ENCODE measurements around the gene MFSD12.
"Not testable (repeated sequence)": the region's sequence is repeated elsewhere in the genome, so short reads cannot be mapped to it uniquely, and the experiment has no call there.

The MFSD12 gene

DNA sequence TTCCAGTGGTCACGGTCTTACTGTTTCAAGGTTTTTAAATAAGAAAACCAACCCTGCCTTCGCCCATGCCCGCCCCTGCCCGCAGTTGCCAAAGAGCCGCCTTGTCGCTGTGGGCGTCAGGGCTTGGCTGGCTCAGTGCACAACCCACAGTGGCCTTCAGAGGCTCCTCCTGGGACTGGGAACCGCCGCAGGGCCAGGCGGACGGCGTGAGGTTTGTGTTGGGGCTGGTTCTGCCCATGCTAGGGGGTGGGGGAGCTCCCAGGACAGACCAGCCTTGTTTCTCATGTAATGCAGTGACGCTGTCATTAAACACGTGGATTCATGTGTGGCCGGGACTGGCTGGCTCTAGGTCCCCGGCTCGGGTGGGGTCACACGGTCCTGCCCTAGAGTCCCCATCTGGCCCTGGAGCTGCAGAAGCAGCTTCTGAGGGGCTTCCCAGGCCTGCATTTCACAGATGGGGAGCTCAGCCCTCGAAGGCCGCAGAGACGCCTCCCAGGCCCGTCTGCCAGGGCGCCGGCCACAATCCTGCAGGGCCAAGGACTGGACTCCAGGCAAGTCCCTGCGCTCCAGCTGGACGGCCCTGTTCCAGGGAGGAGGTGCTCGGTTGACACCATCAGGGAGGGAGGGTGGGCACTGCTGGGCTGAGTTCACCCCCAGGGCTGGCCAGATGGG lies 20.8 kb downstream of the MFSD12 start:
- no peak for DNase-seq

DNA sequence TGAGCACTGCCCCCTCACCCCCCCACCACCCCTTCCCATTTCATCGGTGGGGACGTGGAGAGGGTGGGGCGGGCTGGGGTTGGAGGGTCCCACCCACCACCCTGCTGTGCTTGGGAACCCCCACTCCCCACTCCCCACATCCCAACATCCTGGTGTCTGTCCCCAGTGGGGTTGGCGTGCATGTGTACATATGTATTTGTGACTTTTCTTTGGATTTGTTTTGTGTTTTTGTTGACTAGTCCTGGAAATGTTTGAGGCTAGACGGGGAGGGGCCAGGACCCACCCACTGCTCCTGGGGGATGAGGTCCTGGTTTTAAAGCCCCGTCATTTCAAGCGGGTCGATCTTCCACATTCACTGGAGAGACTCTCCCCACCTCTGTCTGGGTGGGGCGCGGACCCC lies 21.4 kb downstream of the MFSD12 start:
- DNase-seq = no peak

DNA sequence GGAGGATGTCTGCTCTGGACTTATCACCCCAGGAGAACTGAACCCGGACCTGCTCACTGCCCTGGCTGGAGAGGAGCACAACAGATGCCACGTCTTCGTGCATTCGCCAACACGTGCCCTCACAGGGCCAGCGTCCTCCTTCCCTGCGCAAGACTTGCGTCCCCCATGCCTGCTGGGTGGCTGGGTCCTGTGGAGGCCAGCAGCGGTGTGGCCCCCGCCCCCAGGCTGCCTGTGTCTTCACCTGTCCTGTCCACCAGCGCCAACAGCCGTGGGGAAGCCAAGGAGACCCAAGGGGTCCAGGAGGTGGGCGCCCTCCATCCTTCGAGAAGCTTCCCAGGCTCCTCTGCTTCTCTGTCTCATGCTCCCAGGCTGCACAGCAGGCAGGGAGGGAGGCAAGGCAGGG lies 21.8 kb downstream of the MFSD12 start:
- DNase-seq = no peak

DNA sequence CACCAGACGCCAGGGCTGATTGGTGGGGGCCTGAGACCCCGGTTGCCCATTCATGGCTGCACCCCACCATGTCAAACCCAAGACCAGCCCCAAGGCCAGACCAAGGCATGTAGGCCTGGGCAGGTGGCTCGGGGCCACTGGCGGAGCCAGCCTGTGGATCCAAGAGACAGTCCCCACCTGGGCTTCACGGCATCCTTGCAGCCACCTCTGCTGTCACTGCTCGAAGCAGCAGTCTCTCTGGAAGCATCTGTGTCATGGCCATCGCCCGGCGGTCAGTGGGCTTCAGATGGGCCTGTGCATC lies 22.2 kb downstream of the MFSD12 start:
- DNase-seq = no peak

DNA sequence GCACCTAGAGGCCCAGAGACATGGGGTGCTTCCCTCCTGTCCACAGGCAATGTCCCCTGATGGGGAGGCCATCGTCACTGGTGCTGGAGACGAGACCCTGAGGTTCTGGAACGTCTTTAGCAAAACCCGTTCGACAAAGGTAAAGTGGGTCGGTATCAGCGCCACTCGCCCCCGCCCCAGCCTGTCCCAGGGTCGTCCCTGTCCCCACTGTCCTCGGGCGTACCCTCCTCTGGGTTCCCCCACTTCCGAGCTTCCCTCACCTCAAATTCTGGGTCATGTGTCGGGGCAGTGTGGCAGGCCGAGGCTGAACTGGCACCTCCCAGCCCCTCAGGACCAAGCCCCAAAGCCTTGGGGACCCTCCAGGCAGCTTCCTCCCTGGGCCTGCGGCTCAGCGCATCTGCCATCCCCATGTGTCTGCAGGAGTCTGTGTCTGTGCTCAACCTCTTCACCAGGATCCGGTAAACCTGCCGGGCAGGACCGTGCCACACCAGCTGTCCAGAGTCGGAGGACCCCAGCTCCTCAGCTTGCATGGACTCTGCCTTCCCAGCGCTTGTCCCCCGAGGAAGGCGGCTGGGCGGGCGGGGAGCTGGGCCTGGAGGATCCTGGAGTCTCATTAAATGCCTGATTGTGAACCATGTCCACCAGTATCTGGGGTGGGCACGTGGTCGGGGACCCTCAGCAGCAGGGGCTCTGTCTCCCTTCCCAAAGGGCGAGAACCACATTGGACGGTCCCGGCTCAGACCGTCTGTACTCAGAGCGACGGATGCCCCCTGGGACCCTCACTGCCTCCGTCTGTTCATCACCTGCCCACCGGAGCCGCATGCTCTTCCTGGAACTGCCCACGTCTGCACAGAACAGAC lies 22.8 kb downstream of the MFSD12 start:
- DNase-seq = no peak

DNA sequence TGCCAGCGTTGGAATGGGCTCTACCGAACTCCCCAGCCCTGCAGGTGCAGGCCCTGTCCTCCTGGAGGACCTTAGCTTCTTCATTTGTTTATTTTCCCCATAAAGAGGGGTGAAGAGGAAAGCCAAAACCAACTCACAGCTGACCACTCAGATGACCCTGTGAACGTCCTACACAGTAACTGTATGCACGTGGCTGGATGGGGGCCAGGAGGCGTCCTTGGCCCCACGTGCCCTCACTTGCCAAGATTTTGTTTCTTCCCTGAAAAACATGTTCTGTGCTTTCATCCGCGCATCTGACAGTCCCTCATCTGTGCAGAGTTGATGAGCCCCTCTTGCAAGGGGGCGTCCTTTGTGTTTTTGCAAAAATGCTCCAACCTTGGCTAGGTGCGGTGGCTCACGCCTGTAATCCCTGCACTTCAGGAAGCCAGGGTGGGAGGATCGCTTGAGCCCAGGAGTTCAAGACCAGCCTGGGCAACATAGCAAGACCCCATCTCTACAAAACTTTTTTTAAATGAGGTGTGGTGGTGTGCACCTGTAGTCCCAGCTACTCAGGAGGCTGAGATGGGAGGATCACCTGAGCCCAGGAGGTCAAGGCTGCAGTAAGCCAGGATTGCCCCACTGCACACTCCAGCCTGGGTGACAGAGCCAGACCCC lies 23.7 kb downstream of the MFSD12 start:
- DNase-seq = no peak

DNA sequence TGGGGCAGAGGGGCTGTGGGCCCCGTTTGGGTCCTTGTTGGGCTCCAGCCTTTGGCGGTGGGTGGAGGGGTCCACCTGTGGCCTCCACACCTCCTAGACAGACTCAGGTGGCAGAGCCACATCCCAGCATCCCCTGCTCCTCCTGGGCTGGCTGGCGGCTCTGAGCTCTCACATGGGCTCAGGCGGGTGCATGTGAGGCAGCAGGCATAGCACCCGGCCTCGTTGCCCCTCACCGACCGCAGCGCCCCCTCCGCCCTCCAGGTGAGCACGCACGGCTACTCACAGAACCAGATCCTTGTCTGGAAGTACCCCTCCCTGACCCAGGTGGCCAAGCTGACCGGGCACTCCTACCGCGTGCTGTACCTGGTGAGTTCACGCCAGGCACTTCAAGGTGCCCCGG lies 24.4 kb downstream of the MFSD12 start:
- DNase-seq = no peak

DNA sequence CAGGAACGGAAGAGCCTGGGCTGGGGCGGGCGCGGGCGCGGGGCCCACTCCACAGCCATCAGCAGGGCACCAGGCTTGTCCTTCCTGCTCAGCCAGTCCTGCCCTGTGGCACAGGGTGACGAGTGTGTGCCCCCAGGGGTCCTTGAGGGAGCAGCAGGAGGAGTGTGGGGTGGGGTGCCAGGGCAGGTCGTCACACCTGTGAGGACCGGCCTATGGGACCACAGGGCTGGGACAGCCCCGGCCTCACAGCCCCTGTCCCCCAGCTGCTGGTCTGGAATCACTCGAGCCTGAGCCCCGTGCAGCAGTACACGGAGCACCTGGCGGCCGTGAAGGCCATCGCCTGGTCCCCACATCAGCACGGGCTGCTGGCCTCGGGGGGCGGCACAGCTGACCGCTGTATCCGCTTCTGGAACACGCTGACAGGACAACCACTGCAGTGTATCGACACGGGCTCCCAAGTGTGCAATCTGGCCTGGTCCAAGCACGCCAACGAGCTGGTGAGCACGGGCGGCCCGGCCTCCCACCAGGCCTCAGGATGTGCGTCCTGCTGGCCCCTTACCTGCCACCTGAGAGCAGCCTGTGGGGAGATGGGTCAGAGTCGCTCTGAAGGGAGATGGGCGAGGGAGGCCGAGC lies 25.1 kb downstream of the MFSD12 start:
- no peak for DNase-seq

DNA sequence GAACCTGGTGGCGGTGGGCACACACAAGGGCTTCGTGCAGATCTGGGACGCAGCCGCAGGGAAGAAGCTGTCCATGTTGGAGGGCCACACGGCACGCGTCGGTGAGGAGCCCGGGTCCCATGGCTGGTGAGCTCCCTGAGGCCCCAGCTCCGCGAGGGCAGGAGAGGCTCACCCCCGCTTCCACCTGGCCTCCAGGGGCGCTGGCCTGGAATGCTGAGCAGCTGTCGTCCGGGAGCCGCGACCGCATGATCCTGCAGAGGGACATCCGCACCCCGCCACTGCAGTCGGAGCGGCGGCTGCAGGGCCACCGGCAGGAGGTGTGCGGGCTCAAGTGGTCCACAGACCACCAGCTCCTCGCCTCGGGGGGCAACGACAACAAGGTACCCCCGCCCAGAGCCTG lies 25.7 kb downstream of the MFSD12 start:
- no peak for DNase-seq

DNA sequence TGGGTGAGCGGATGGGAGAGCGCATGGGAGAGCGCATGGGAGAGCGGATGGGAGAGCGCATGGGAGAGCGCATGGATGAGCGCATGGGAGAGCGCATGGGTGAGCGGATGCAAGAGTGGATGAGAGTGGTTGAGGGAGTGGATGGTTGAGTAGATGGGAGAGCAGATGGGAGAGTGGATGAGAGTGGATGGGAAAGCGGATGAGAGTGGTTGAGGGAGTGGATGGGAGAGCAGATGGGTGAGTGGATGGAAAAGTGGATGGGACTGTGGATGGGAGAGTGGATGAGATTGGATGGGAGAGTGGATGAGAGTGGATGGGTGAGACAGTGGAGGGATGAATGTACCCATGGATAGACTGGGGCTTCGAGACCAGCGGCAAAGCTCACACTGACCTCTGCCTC lies 27.0 kb downstream of the MFSD12 start:
- DNase-seq = no peak

DNA sequence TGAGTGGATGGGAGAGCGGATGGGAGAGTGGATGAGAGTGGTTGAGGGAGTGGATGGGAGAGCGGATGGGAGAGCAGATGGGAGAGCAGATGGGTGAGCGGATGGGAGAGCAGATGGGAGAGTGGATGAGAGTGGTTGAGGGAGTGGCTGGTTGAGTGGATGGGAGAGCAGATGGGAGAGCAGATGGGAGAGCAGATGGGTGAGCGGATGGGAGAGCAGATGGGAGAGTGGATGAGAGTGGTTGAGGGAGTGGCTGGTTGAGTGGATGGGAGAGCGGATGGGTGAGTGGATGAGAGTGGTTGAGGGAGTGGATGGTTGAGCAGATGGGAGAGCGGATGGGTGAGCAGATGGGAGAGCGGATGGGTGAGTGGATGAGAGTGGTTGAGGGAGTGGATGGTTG lies 28.1 kb downstream of the MFSD12 start:
- not testable (repeated sequence) for DNase-seq

DNA sequence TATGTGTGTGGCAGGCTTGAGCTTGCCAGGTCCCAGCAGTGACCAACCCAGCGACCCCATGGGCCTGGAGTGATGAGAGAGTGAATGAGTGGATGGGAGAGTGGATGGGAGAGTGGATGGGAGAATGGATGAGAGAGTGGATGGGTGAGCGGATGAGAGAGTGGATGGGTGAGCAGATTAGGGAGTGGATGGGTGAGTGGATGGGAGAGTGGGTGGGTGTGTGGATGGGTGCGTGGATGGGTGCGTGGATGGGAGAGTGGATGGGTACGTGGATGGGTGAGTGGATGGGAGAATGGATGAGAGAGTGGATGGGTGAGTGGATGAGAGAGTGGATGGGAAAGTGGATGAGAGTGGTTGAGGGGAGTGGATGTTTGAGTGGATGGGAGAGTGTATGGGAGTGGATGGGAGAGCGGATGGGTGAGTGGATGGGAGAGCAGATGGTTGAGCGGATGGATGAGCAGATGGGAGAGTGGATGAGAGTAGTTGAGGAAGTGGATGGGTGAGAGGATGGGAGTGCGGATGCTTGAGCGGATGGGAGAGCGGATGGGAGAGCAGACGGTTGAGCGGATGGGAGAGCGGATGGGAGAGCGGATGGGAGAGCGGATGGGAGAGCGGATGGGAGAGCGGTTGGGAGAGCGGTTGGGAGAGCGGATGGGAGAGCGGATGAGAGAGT lies 28.7 kb downstream of the MFSD12 start:
- DNase-seq = no peak

DNA sequence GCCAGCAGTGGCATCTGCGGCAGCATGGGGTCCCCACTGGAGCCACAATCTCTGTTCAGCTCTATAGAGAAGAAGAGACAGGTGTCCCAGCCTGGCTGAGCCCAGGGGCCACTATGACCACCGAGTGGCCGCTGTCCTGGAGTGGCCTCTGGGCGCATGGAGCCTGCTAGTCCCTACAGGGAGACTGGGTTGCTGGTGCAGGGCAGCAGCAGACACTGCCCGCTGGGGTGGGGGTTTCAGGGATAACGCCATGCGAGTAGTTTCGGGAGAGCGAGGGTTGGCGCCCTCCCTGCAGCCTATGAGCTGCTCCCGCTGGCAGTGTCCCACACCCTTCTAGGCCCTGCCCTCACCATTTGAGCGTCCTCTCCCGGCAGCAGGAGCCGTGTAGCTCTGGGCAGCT lies 29.3 kb downstream of the MFSD12 start:
- DNase-seq = no peak

DNA sequence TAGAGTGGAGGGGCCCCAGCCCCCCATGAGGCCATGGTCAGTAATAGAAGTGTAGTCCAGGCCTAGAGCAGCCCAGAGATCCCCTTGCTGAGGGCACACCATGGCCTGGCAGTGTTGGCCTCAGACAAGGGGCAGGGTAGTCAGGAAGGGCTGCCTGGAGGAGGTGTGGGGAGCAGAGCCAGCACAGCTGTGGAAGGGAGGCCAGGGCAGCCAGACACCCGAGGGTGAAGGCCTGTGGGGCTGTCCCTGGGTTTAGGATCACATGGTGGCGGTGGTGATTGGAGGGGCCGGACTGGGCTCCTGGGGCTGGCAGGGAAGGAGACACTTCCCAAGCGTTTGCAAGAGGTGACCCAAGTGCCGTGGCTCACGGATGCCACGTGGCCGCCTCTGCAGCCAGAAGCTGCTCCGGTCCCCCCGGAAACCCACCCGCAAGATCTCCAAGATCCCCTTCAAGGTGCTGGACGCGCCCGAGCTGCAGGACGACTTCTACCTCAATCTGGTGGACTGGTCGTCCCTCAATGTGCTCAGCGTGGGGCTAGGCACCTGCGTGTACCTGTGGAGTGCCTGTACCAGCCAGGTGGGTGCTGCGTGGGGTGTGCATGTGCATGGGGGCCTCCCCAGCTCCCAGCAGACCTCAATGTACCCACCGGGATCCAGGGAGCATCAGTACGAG lies 30.0 kb downstream of the MFSD12 start:
- DNase-seq = no peak

DNA sequence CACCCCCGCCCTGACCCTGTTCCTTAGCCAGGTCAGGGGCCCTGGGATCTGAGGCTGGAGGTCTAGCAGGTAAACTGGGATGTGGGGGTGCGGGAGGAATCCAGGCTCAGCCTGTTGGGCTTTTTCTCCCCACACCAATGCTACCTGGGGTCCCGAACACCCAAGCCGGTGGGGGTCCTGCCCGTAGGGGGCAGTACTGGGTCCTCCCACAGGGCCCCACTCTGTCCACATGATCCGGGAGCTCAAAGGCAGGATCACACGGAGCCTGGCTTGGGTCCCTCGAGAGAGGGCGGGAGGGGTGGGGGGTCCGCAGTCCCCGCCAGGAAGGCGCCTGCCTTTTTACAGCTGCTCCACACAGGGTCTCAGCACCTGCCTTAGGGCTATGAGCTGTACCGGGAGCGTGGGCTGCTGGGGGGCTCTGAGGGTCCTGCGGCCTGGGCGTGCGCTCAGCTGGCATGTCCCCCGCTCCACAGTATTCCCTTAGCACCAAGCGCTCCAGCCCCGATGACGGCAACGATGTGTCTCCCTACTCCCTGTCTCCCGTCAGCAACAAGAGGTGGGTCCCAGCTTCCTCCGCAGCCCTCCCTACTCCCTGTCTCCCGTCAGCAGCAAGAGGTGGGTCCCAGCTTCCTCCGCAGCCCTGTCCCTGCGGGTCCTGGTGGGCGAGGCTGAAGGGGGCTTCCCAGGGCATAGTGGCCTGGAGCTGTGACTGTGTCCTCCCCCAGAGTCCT lies 30.7 kb downstream of the MFSD12 start:
- no peak for DNase-seq

DNA sequence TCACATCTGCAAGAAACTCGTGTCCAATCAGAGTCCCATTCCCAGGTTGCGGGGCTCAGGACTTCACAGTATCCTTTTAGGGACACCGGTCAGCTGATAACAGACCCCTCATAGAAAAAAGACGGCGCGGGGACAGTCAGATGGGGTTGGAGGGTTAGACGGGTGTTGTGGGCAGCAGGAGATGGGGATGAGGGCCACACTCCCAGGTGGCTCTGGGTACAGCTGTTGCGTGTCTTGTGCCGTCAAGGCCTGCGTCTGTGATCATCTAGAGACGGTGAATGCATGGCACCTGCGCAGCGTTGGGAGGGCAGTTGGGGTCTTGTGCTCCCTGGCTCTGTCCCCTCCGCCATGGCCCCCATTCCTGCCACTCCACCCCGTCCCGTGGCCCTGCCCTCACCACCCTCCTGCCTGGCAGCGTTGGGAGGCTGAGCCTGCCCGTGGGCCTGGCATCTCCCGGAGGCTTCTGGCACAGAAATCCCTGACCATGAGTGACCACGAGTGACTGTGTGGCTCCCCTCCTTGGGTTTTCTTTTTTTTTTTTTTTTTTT lies 32.4 kb downstream of the MFSD12 start:
- DNase-seq = no peak

DNA sequence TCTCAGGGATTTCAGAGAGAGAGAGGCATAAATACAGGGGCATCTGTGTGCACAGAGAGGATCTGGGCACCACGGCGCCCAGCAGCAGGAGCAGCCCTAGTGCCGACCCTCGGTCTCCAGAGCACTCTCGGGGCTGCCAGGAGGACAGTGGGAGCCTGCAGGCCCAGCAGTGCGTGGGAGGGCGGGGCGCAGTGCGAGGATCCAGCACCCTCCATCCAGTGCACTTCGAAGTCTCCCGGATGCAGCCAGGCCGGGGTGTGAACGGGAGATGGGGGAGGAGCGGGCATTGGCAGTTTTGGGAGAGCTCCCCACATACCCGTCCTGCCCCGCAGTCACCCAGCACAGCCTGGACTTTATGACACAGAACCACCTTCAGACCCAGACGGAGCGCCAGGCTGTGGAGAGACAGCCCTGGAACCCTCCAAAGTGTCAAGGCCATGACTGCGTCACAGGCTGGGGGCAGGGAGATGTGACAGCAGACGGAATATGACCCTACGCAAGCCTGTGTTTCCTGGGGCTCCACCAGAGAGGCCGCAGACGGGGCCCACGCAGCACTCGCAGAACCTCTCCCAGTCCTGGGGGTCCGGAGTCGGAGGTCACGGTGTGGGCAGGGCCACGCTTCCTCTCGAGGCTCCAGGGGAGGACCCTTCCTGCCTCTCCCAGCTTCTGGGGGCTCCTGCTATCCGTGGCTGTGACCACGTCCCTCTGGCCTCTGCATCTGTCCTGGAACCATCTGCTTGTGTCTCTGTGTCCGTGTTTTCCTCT lies 33.1 kb downstream of the MFSD12 start:
- DNase-seq = no peak

DNA sequence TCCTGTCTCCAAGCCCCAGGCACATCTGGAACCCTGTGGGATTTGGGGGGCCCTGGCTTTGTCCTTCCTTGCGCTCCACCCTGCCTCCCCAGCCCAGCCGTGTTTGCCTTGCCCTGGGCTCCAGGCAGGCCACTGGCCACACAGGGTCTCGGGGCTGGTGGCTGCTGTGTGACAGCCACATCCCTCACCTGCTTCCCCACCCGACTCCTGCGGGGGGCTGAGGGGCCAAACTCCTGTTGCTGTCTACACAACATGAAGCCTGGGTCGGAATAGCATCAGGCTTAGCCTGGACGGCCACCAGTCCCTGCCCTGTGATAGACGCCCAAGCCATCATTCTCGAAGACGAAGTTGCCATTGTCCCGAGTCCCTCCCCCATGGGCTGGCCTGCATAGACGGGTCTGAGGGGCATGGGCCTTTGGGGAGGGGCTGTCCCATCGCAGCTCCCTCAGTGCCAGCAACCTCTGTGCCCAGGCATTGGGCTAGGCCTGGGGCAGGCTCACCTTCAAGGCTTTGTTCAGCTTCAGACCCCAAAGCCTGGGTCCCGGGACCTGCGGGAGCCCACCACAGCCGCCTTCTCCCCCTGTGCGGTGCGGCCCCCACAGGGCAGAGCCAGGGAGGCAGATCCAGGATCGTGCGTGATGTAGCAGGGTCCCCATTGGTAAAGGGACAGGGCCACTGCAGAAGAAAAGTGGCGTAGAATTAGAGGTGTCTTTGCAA lies 33.9 kb downstream of the MFSD12 start:
- no peak for DNase-seq

DNA sequence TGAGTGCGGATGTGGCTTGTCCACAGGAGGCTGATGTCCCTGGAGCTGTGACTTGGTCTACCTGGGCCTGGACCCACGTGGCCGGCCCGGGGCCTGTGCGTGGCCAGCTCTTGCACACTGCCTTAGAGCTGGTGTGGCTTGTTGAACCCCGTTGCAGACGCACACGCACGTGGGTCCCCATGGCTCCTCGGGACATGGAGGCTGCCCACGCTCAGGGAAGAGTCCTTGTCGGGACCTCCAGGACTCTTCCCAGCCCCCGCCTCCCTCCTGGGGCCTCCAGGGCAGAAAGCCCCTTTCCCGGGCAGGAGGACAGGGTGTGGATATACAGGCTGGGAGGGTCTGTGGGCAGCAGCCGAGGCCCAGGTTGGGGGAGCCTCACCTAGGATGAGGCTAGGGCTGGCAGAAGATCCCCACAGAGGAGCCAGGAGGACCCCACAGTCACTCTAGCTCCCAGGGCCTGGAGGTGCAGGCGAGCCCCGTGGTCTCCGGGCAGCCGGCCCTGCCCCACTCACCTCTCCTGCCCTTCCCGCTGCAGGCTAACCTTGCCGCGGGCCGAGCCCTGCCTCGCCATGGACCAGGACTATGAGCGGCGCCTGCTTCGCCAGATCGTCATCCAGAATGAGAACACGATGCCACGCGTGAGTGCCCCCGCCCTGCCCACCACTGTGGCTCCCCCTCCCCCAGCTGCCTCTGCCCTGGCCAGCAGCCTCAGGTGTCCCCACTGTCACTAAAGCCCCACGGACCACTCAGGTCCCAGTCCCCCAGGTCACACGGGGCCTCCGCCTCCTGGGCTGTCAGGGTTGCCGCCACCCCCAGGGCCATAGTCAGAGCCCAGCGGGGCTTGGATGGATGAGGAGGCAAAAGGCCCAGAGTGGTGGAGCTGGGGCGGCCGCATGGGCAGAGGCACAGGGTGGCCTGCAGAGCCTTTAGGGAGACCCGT lies 34.7 kb downstream of the MFSD12 start:
- DNase-seq = no peak
